HS-5 (cell line): ENCODE measurements around the gene BCAS3.

ENCODE experiments used
- DNase-seq: peaks from one replicate; pipeline ENCODE4 v3.0.0-alpha.2; 2012; ENCODE audit warnings: low read depth

BCAS3 gene

DNA sequence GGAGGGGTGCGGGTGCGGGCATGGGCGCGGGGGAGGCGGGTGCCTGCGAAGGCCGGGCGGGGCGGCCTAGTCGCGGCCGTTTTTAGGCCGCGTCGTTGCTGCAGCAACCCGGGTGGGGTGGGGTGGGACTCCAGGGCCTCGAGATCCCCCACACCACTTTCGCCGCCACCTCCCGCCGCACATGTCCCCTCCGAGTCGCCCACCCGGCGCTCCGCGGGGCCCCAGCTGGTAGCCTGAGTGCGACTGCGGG is 733.3 kb downstream of the BCAS3 start:
- no peak for DNase-seq

GRCh38 chr17:61411261-61412142 is 733.9 kb downstream of the BCAS3 start:
- no peak for DNase-seq

- peak; percentile 43 for DNase-seq
Observed at GRCh38 chr17:61412143-61412859, 734.6 kb downstream of the BCAS3 start.

GRCh38 chr17:61412860-61413660 is 735.4 kb downstream of the BCAS3 start:
- DNase-seq = no peak

DNA sequence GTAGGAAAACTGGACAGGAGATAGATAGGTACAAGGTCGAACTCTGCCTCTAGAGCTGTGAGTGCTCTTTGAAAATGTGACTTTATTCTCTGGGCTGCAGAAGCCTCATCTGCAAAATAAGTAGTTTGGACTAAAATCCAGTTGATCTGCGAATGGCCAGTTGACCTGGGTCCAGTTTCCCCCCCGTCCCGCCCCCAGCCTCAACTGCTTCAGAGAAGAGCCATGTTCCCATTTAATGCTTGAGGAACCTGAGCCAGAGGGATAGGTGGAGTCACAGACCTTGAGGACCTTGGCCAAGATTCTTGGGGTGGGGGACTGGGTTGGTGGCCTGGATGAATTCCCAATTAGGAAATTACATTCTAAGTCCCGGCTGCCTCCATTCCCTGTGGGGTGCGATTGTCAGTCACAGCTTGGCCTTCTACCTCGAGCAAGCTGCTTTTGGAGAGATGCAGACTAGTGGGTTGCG is 736.0 kb downstream of the BCAS3 start:
- DNase-seq = no peak

- no peak for DNase-seq
Observed at GRCh38 chr17:61414141-61414935, 736.7 kb downstream of the BCAS3 start.

DNA sequence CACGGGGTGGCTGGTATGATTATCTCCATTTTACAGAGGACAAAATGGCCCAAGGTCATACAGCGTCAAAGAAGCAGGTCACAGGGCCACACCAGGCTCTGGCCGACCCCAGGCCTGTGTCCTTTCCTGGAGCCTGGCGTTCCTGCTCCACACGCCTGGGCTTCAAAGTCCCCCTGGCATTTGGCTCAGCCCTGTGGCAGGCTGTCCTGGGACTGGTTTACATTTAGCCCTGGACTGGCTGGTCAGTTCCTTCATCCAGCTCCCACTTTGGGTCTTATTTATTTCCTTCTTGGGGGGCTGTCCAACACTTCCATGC is 737.2 kb downstream of the BCAS3 start:
- no peak for DNase-seq

- DNase-seq = no peak
Observed at GRCh38 chr17:61415374-61416210, 737.9 kb downstream of the BCAS3 start.

DNA sequence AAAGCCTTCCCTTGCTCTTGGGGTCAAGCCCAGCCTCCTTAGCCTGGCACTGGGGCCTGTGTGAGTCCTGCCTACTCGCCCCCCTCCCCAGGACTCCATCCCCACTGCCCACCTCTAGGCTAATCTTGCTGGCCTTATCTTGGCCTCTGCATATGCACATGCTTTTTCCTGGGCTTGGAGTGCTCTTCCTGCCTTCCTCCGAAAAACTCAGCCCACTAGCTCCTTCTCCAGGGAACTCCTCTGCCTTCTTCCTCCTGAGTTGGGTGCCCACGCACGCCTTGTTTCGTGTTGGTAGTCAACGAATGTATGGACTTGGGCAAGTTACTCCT is 738.5 kb downstream of the BCAS3 start:
- no peak for DNase-seq

GRCh38 chr17:61416540-61417363 is 739.1 kb downstream of the BCAS3 start:
- peak; percentile 64 for DNase-seq

DNA sequence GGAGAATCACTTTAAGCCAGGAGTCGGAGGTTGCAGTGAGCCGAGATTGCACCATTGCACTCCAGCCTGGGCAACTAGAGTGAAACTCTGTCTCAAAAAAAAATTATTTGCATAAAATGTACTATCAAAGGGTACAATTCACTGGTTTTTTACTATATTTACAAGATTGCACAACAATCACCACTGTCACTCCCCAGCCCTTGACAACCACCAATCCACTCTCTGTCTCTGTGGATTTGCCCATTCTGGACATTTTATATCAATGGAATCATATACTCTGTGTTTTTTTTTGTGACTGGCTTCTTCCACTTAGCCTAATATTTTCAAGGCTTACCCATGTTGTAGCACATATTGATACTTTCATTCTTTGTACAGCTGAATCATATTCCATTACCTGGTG is 740.8 kb downstream of the BCAS3 start:
- no peak for DNase-seq

DNA sequence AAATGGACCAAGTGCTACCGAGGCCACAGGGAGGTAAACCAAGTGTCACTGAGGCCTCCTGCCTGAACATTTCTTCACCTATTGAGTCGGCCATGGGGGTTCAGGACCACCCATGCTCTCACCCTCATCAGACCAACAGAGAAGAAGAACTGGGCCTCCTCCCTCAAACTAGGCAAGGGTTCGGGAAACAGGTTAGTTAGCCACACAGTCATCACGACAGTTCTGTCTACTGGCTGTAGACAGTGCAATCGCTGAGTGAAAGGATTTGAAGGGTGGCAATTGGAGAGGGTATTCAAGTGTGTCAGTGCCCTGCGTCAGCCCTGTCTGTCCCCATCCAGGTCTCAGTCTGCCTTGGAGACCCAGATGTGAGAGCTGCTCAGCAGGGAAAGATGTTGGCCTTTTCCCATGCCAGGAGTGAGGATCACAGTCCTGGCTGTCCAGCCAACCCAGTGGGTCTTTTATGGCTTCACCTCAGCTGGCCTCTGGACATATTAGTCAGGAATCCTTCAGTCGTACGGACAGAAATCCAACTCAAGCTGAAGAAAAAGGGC is 741.9 kb downstream of the BCAS3 start:
- DNase-seq = no peak

- no peak for DNase-seq
Observed at GRCh38 chr17:61420052-61420451, 742.4 kb downstream of the BCAS3 start.

DNA sequence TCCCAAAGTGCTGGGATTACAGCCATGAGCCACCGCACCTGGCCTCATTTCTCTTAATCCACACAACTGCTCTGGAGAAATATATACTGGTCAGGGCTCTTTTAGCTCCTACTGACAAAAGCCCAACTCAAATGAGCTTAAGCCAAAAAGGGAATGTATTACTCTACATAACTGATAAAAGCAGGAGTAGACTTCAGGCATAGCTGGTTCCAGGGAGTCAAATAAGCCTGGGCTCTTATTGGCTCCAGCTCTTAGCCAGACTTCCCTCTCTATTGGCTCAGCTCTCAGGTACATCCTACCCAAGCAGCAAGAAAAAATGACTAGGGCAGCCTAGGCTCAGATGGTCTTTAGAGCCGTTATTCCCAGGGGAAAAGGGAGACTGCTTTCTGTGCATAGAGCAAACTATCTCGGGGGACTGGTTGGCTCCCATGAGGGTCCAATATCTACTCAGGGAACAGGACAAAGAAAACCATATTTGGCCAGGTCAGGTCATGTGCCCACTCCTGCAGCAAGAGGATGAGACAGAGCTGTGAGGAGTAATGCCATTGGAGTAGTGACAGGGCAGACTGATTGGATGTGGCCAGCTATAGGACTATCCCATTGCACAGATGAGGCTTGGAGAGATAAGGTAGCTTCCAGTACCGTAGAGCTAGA is 743.2 kb downstream of the BCAS3 start:
- no peak for DNase-seq

DNA sequence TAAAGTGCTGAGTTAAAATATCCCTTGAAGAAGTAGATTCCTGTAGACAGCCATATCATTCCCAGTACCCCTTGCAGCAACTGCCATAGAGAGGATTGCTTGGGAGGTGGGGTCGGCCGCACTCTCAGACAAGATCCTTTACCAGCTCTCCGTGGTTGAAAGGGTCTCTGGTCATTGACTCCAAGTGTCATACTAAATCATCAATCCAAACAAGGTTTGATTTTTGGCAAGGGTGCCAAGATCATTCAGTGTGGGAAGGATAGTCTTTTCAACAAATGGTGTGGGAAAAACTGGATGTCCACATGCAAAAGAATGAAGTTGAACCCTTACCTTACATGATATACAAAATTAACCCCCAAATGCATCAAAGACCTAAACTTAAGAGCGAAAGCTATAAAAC is 743.8 kb downstream of the BCAS3 start:
- no peak for DNase-seq

GRCh38 chr17:61422116-61422799 is 744.6 kb downstream of the BCAS3 start:
- DNase-seq = no peak

- DNase-seq = no peak
Observed at GRCh38 chr17:61422869-61423268, 745.2 kb downstream of the BCAS3 start.

DNA sequence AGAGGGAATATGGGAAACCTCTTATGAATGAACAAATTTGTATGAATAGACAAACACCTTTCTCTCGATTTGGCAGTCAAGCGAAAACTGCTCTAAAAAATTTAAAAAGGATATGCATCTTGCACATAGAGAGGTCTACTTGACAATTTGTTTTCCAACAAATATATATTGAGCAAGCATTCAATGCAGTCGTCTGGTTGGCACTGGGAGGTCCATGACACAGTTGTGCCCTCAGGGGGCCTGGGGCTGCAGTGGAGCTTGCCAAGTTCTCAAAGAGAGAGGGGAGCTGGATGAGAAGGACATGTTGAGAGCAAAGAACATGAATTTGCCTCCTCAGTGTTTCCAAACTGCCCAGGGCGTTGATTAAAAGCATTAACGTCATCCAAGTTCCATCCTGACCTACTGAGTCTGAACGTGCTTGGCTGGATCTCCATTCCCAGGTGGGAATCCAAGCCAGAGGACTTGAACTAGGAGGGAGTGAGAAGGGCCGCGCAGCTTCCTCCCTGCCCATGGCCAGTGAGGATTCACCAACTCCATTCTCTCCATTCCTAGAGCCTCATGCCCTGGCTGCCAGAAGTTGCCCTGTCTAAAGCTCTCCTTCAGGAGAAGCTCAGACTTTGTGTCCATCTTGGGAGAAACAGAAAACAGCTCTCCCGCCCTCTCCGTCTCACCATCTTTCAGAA is 746.5 kb downstream of the BCAS3 start:
- DNase-seq = no peak
